ENCODE results near the gene BANK1.

BANK1 gene

DNA sequence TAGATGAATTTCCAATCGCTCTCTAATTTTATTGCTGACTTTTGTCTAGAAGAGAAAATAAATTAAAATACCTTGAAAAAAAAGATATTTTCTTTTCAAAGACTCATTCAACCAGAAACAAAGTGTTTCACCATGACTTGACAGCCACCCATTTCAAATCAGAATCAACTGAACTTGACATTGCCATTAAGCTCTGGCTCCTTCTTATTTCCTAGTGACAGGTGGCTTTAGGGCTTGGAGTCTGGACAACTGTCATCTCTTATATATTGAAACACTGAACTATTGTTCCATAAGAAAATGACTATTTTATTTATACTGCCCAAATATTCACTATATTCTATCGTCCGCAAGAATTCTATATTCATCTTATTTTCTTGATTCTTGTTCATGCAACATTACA, 325.6 kb downstream of the BANK1 start:
- DNase-seq (ENCODE audit: low read depth in 2 of 2) = no peak

DNA sequence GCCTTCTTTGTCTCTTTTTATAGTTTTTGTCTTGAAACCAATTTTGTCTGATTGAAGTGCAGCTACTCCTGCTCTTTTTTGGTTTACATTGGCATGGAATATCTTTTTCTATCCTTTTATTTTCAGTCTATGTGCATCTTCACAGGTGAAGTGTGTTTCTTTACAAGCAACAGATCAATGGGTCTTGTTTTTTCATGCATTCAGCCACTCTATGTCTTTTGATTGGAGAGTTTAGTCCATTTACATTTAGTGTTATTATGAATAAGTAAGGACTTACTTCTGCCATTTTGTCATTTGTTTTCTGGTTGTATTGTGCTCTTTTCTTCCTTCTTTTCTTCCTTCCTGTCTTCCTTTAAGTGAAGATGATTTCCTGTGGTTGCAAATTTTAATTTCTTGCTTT, 330.3 kb downstream of the BANK1 start:
- DNase-seq (ENCODE audit: low read depth in 2 of 2) = no peak
